HCT116 (cell line): Measurements from ENCODE around the gene DGCR6.
"Not testable (repeated sequence)": the region's sequence is repeated elsewhere in the genome, so short reads cannot be mapped to it uniquely, and the experiment has no call there.

Source experiments
- ATF3 ChIP-seq: IDR thresholded peaks from 2 replicates; pipeline ENCODE4 v1.6.1; 2012
- CBX3 ChIP-seq: IDR thresholded peaks from 2 replicates; pipeline ENCODE4 v1.6.1; 2012; ENCODE audit warnings: low read depth
- CTCF ChIP-seq, 3 experiments: fragments of 200-600 bp in 1 of 3; sonication (generic) in 1 of 3; IDR thresholded peaks in 2 of 3; conservative IDR thresholded peaks in 1 of 3; 2 replicates each; pipeline ENCODE4 v1.5.1; 2012 to 2017; ENCODE audit warnings: low read depth in 2 of 3, low read length in 2 of 3, antibody characterized with exemption in 1 of 3, borderline replicate concordance in 1 of 3, control low read depth in 1 of 3, mild to moderate bottlenecking in 1 of 3, mixed read lengths in 1 of 3, mixed run types in 1 of 3, moderate library complexity in 1 of 3; ENCODE audit not compliant: insufficient read depth in 1 of 3
- EZH2 ChIP-seq: fragments of 200-600 bp; sonication (generic); IDR thresholded peaks from 2 replicates; pipeline ENCODE4 v1.6.1; 2017; ENCODE audit warnings: antibody characterized with exemption, mixed run types
- MAX ChIP-seq: IDR thresholded peaks from 2 replicates; pipeline ENCODE4 v1.6.1; 2012
- POLR2A ChIP-seq: IDR thresholded peaks from 2 replicates; pipeline ENCODE4 v1.7.0; 2011; ENCODE audit warnings: borderline replicate concordance; ENCODE audit not compliant: insufficient read depth, insufficient read length; ENCODE audit errors: extremely low read depth
- POLR2AphosphoS5 ChIP-seq: IDR thresholded peaks from 2 replicates; pipeline ENCODE4 v1.6.1; 2011; ENCODE audit warnings: mild to moderate bottlenecking, low read depth, low read length, moderate library complexity
- RAD21 ChIP-seq: IDR thresholded peaks from 2 replicates; pipeline ENCODE4 v1.6.1; 2012; ENCODE audit warnings: low read depth, mild to moderate bottlenecking
- SIN3A ChIP-seq: IDR thresholded peaks from 2 replicates; pipeline ENCODE4 v1.6.1; 2012; ENCODE audit warnings: low read depth
- SP1 ChIP-seq: IDR thresholded peaks from 2 replicates; pipeline ENCODE4 v1.6.1; 2012; ENCODE audit warnings: low read depth
- YY1 ChIP-seq: IDR thresholded peaks from 2 replicates; pipeline ENCODE4 v1.6.1; 2011; ENCODE audit warnings: low read length, low read depth, moderate library complexity, mild to moderate bottlenecking; ENCODE audit not compliant: insufficient replicate concordance; ENCODE audit errors: extremely low read depth
- ZBTB33 ChIP-seq: IDR thresholded peaks from 2 replicates; pipeline ENCODE4 v1.6.1; 2011; ENCODE audit warnings: mild to moderate bottlenecking, low read length, moderate library complexity; ENCODE audit not compliant: insufficient replicate concordance; ENCODE audit errors: extremely low read depth

- TF ChIP-seq CTCF (IDR thresholded peaks at IDR 0.05 in 2 of 3, conservative IDR thresholded peaks at IDR 0.05 in 1 of 3; ENCODE audit: borderline replicate concordance in 1 of 3, insufficient read depth in 1 of 3, low read depth in 2 of 3, low read length in 2 of 3); SP1; EZH2; ATF3; POLR2AphosphoS5; POLR2A; YY1; MAX; SIN3A; CBX3; ZBTB33; RAD21: not testable (repeated sequence)
These were observed 41.0 kb downstream of the DGCR6 start for GRCh38 chr22:18947105-18947504.
